GM12872 (cell line): ENCODE data around the gene PLA2G4A.

Experiments used
- TF ChIP-seq, protein P1 (sequence below): IDR thresholded peaks from 3 replicates; pipeline ENCODE4 v1.5.1; 2011; ENCODE audit warnings: low read depth, mild to moderate bottlenecking, low read length, moderate library complexity; ENCODE audit not compliant: insufficient read depth

PLA2G4A gene

GRCh38 chr1:186858923-186859322 is 30.2 kb downstream of the PLA2G4A start:
- TF ChIP-seq, protein P1, sequence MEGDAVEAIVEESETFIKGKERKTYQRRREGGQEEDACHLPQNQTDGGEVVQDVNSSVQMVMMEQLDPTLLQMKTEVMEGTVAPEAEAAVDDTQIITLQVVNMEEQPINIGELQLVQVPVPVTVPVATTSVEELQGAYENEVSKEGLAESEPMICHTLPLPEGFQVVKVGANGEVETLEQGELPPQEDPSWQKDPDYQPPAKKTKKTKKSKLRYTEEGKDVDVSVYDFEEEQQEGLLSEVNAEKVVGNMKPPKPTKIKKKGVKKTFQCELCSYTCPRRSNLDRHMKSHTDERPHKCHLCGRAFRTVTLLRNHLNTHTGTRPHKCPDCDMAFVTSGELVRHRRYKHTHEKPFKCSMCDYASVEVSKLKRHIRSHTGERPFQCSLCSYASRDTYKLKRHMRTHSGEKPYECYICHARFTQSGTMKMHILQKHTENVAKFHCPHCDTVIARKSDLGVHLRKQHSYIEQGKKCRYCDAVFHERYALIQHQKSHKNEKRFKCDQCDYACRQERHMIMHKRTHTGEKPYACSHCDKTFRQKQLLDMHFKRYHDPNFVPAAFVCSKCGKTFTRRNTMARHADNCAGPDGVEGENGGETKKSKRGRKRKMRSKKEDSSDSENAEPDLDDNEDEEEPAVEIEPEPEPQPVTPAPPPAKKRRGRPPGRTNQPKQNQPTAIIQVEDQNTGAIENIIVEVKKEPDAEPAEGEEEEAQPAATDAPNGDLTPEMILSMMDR: no peak

- TF ChIP-seq, protein P1: no peak
Measured at GRCh38 chr1:186859995-186860394, 31.2 kb downstream of the PLA2G4A start.

- TF ChIP-seq, protein P1: no peak
Measured at GRCh38 chr1:186864296-186864695, 35.5 kb downstream of the PLA2G4A start.

- TF ChIP-seq, protein P1: no peak
Measured at GRCh38 chr1:186865253-186865652, 36.5 kb downstream of the PLA2G4A start.

DNA sequence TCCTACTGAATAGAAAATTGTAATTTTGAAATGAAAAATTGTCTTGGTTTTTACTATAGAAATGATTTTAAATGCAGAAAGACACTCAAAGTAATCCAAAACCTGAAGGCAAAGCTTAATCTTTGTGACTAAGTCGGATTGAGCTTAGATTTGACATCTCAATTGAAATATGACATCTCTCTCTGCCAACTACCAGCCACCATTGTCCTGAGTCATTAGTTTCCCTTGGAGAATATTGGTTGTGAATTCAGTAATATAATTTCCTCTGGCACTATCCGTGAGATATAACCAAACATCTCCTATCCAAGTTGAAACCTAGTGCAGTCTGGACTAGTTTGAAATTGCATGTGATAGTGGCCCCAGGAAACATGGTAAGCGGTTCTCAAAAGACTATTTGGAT is 37.1 kb downstream of the PLA2G4A start:
- TF ChIP-seq, protein P1: no peak

GRCh38 chr1:186869526-186870228 is 40.9 kb downstream of the PLA2G4A start:
- TF ChIP-seq, protein P1: no peak

- TF ChIP-seq, protein P1: no peak
Measured at GRCh38 chr1:186871784-186872183, 43.0 kb downstream of the PLA2G4A start.
